ENCODE results near the gene CNN3.

The CNN3 gene

DNA sequence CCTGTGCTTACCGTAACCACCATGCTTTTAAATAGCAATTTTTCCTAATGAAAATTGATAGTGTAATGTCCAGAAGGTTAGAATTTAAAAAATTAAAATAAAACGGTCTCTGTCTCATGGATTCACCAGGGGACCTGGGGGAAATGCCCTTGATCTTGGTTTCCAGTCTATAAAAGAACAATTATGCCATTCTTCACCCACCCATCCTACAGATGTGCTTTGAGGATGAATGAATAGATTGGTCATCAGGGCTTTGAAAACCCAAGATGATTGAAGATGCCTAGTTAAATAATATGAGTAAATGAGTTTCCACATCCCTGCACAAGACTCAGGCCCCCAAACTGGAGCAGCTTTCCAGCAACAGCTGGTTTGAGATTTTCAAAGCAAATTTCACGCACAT is 38.7 kb downstream of the CNN3 start:
- DNase-seq (ENCODE audit: low read depth): no peak
- no peak overlapping the region for H3K4me3 ChIP-seq (ENCODE audit: low read depth, low read length)
- TF ChIP-seq, protein P1, sequence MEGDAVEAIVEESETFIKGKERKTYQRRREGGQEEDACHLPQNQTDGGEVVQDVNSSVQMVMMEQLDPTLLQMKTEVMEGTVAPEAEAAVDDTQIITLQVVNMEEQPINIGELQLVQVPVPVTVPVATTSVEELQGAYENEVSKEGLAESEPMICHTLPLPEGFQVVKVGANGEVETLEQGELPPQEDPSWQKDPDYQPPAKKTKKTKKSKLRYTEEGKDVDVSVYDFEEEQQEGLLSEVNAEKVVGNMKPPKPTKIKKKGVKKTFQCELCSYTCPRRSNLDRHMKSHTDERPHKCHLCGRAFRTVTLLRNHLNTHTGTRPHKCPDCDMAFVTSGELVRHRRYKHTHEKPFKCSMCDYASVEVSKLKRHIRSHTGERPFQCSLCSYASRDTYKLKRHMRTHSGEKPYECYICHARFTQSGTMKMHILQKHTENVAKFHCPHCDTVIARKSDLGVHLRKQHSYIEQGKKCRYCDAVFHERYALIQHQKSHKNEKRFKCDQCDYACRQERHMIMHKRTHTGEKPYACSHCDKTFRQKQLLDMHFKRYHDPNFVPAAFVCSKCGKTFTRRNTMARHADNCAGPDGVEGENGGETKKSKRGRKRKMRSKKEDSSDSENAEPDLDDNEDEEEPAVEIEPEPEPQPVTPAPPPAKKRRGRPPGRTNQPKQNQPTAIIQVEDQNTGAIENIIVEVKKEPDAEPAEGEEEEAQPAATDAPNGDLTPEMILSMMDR (IDR thresholded peaks at IDR 0.05; ENCODE audit: low read depth, low read length, missing control alignments): no peak

DNA sequence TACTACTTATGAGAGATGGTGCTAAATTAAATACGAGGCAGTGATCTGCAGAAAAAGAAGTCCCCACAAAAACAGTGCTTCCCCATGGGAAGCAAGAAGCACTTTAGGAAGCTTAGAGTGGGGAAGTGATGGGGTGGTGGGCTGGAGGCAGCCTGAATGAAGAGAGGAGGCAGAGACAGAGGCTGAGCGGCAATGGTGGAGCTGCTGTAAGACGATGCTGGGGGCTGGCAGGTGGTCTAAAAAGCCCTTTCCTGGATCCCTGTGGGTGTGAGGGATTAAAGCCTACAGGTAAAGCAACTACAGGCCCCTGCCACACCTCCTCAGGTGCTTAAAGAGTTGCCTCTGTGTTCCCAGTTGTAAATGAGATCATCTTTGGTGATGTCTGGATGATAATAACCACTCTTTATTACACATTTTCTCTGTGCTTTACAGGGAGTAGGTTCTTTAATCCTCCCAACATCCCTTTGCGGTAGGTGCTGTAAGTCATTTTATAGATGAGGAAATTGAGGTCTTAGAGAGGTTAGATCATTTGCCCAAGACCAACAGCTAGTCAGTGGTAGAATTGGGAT is 39.2 kb downstream of the CNN3 start:
- H3K4me3 ChIP-seq (ENCODE audit: low read depth, low read length): no peak overlapping the region
- TF ChIP-seq, protein P1 (IDR thresholded peaks at IDR 0.05; ENCODE audit: low read depth, low read length, missing control alignments): no peak
- no peak for DNase-seq (ENCODE audit: low read depth)

DNA sequence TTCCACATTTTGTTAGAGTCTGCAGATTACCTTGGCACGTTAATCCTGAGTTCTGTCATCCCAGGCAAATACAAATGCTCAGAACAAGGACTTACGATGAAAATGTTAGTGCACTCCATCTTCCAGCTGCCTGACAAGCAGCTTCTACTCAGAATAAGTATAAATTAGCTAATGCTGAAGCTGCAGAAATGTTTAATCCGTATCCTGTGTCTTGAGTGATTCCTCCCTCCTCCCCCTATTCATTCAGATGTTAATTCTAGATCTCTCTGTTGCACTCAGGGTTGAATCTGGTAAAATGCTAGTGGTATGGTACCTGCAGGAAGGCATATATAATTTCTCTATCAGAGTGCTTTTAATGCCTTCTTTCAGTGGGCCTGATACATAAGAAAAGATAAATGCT is 39.8 kb downstream of the CNN3 start:
- no peak overlapping the region for H3K4me3 ChIP-seq (ENCODE audit: low read depth, low read length)
- DNase-seq (ENCODE audit: low read depth): no peak
- TF ChIP-seq, protein P1 (IDR thresholded peaks at IDR 0.05; ENCODE audit: low read depth, low read length, missing control alignments): no peak

DNA sequence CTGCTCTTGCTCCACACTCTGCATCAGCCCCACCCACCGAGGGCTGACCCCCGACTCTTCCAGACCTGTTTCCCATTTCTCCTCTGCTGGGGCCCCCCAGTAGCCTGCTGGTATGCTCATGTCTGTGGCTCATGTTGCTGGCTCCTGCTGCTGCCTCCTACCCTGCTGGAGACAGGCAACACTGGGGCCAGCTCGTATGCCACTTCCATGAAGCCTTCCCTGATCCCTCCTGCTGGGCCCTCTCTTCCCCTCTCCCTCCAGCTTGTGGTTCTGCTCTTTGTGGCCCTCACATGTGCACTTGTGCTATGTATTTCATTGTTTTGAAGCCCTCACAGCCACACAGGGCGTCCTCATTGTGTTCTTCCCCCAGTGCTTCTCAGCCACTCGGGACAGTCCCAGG is 40.5 kb downstream of the CNN3 start:
- H3K4me3 ChIP-seq (ENCODE audit: low read depth, low read length): no peak overlapping the region
- TF ChIP-seq, protein P1 (IDR thresholded peaks at IDR 0.05; ENCODE audit: low read depth, low read length, missing control alignments): no peak
- no peak for DNase-seq (ENCODE audit: low read depth)

DNA sequence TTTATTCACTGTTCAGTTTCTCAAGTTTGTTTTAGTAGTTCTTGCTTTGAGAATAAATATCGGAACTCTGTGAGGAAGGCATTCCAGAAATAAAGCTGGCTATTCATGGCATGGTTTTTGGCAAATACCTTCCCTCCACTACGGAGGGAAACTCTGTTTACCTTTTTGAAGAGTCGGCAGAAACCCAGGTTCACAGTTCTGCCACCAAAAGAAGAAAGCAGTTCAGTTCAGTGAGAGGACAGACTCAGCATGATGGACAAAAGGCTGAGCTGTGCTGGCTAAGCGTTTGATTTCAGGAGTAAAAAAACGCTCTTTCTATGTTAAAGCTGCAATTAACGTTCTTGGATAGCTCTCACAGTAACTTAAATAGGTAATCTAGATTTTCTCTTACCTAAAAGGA is 42.4 kb downstream of the CNN3 start:
- no peak overlapping the region for H3K4me3 ChIP-seq (ENCODE audit: low read depth, low read length)
- TF ChIP-seq, protein P1 (IDR thresholded peaks at IDR 0.05; ENCODE audit: low read depth, low read length, missing control alignments): no peak
- DNase-seq (ENCODE audit: low read depth): no peak

DNA sequence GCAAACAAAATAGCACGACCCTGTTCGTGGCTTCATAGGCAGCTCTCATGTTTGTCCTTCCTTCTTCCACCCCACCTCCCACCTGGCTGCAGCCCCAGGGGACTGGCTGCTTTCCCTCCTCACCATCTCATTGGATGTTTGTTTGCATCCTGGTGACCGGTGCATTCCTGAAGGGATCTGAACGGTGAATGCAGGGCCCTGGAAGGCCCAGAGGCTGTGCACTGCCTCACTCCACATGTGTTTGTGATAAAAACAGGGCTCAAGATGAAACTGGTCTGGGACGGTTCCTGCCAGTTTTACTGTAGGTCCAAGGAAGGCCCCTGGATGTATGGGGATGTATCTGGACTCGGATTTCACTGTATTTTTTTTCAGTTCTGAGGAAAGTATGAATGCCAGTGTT is 42.8 kb downstream of the CNN3 start:
- no peak for DNase-seq (ENCODE audit: low read depth)
- H3K4me3 ChIP-seq (ENCODE audit: low read depth, low read length): no peak overlapping the region
- TF ChIP-seq, protein P1 (IDR thresholded peaks at IDR 0.05; ENCODE audit: low read depth, low read length, missing control alignments): no peak

DNA sequence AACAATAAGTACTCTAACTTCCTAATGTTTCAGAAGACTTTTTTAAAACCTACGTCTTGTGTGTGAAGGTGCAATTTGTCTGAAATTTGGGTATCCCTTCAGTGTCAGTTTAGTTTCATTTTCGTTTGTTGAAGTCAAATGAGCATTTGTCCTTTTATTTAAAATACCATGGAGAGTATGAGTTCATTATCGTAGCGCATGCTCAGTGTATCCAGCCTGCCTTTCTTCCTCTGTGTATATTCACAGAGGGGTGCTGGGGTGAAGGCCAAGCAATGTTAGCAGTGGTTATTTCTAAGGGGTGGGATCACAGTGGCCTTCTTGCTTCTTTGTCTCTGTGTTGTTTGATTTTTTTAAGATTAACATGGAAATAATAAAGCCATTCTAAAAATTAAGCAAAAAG is 43.2 kb downstream of the CNN3 start:
- TF ChIP-seq, protein P1 (IDR thresholded peaks at IDR 0.05; ENCODE audit: low read depth, low read length, missing control alignments): no peak
- no peak for DNase-seq (ENCODE audit: low read depth)
- no peak overlapping the region for H3K4me3 ChIP-seq (ENCODE audit: low read depth, low read length)
